Neuronal stem cell (in vitro differentiated cells): ENCODE results near the gene FGD2.

Experiments used
- DNase-seq: peaks from one replicate; pipeline ENCODE4 v3.0.0-alpha.2; 2013; ENCODE audit warnings: low spot score
- H2AFZ ChIP-seq: one replicate; pipeline ENCODE4 v1.6.1; 2013; ENCODE audit warnings: mild to moderate bottlenecking, low read length, inconsistent platforms
- H2AK5ac ChIP-seq: 2 replicates; pipeline ENCODE4 v1.6.1; 2013; ENCODE audit warnings: low read depth, mild to moderate bottlenecking, inconsistent platforms, low read length, moderate library complexity, mixed read lengths
- H2BK120ac ChIP-seq: 2 replicates; pipeline ENCODE4 v1.6.1; 2013; ENCODE audit warnings: low read depth, mild to moderate bottlenecking, inconsistent platforms, low read length, moderate library complexity, mixed read lengths
- H2BK12ac ChIP-seq: one replicate; pipeline ENCODE4 v1.6.1; 2013; ENCODE audit warnings: low read length, inconsistent platforms
- H2BK15ac ChIP-seq: 2 replicates; pipeline ENCODE4 v1.6.1; 2013; ENCODE audit warnings: mild to moderate bottlenecking, low read length, inconsistent platforms, mixed read lengths
- H2BK5ac ChIP-seq: one replicate; pipeline ENCODE4 v1.6.1; 2013; ENCODE audit warnings: inconsistent platforms, mild to moderate bottlenecking, low read length, moderate library complexity
- H3K14ac ChIP-seq: one replicate; pipeline ENCODE4 v1.6.1; 2013; ENCODE audit warnings: low read length, inconsistent platforms
- H3K18ac ChIP-seq: 2 replicates; pipeline ENCODE4 v1.6.1; 2013; ENCODE audit warnings: low read length, inconsistent platforms
- H3K23ac ChIP-seq: 2 replicates; pipeline ENCODE4 v1.6.1; 2013; ENCODE audit warnings: low read depth, mild to moderate bottlenecking, mixed read lengths, low read length, inconsistent platforms; ENCODE audit not compliant: poor library complexity
- H3K27ac ChIP-seq: replicated peaks from 3 replicates; pipeline ENCODE4 v1.5.1; 2013; ENCODE audit warnings: low read length, inconsistent platforms
- H3K27me3 ChIP-seq, 3 experiments: 2 replicates each; pipeline ENCODE4 v1.6.1; 2013; ENCODE audit warnings: low read length in 3 of 3, mild to moderate bottlenecking in 2 of 3, inconsistent platforms in 1 of 3, low read depth in 1 of 3, mixed read lengths in 1 of 3, moderate library complexity in 1 of 3; ENCODE audit not compliant: control insufficient read depth in 3 of 3, insufficient read depth in 3 of 3
- H3K36me3 ChIP-seq, 2 donors: replicated peaks in 1 of 2; 2 replicates each; pipeline ENCODE4 v1.6.1; 2013; ENCODE audit warnings: low read length in 2 of 2; ENCODE audit not compliant: control insufficient read depth in 2 of 2, insufficient read depth in 2 of 2
- H3K4ac ChIP-seq: 2 replicates; pipeline ENCODE4 v1.6.1; 2013; ENCODE audit warnings: inconsistent platforms, mild to moderate bottlenecking, low read length, moderate library complexity
- H3K4me1 ChIP-seq, 2 donors: 1 replicate in 1 of 2; 2 replicates in 1 of 2; pipeline ENCODE4 v1.6.1; 2013; ENCODE audit warnings: low read length in 2 of 2, low read depth in 1 of 2; ENCODE audit not compliant: control insufficient read depth in 2 of 2, insufficient read depth in 1 of 2
- H3K4me2 ChIP-seq: one replicate; pipeline ENCODE4 v1.6.1; 2013; ENCODE audit warnings: mild to moderate bottlenecking, low read length, inconsistent platforms; ENCODE audit not compliant: insufficient read depth, poor library complexity, severe bottlenecking
- H3K4me3 ChIP-seq, 2 donors: 2 replicates each; pipeline ENCODE4 v1.5.1; 2013; ENCODE audit warnings: low read length in 2 of 2, mild to moderate bottlenecking in 2 of 2, inconsistent platforms in 1 of 2, moderate library complexity in 1 of 2
- H3K79me1 ChIP-seq: one replicate; pipeline ENCODE4 v1.6.1; 2013; ENCODE audit warnings: low read depth, mild to moderate bottlenecking, inconsistent platforms, low read length, moderate library complexity
- H3K9ac ChIP-seq: one replicate; pipeline ENCODE4 v1.6.1; 2013; ENCODE audit warnings: mild to moderate bottlenecking, low read depth, low read length, inconsistent platforms; ENCODE audit not compliant: poor library complexity
- H3K9me3 ChIP-seq, 2 donors: replicated peaks in 1 of 2; 2 replicates each; pipeline versions ENCODE3 to v1.6.1; 2013; ENCODE audit warnings: low read length in 2 of 2, mild to moderate bottlenecking in 2 of 2, inconsistent platforms in 1 of 2, low read depth in 1 of 2, mixed read lengths in 1 of 2, moderate library complexity in 1 of 2; ENCODE audit not compliant: control insufficient read depth in 2 of 2, insufficient read depth in 1 of 2
- H4K8ac ChIP-seq: one replicate; pipeline ENCODE4 v1.6.1; 2013; ENCODE audit warnings: low read depth, mild to moderate bottlenecking, inconsistent platforms, low read length, moderate library complexity
- H4K91ac ChIP-seq: one replicate; pipeline ENCODE4 v1.6.1; 2013; ENCODE audit warnings: low read length, low read depth, mild to moderate bottlenecking, inconsistent platforms; ENCODE audit not compliant: poor library complexity
- WGBS, 2 donors: extraction: QIAGEN DNeasy Blood & Tissue Kit; methylation state at CpG; one replicate each; pipeline ENCODE4 v1.1.7; 2013; ENCODE audit warnings: missing lambda C conversion rate in 2 of 2, mixed read lengths in 1 of 2; ENCODE audit not compliant: insufficient read length in 2 of 2, insufficient replicate concordance in 1 of 2; ENCODE audit errors: extremely low coverage in 2 of 2; 5-methylcytosine and 5-hydroxymethylcytosine counted together

Gene FGD2

DNA sequence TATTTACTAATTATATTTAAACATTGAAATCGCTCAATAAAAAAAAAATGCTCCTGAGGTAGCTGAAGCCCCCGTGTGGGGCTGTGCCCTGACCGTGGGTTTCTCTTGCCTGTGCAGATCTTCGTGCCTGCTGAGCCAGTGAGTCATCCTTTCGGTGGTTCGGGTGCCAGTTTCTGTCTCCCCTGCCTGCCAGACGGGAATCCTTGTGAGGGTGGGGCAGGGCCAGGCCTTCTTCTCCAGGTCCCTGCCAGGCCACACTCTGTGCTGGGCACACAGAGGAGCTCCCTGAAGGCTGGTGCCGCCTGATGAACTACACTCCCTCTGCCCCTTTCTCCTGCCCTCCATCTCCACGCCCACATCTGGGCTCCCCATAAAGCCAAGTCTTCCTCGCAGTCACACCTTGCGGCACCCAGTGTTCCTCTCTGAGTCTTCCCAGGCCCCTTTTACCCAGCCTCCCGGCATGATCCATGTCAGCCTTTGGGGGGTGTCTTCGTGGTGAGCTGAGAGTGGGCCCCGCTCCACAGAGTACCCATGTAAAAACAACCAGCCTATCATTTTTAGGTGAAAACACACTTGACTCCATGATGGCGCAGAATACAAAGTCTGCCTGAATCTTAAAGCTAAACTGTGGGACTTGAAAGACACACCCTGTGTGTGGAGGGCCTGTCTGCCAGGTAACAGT lies 19.3 kb downstream of the FGD2 start:
- Histone ChIP-seq H3K9me3 (no peaks in the 10 kb centered on the region), H3K18ac (no peak overlapping the region), H3K27ac (no peak overlapping the region), H3K4me1 (peaks cover 0 to 2% of the 10 kb centered on the region in 2 donors), H3K36me3 (no peaks in the 10 kb centered on the region), H3K4ac (peak overlapping the region; percentile 80), H3K4me2 (no peak overlapping the region), H2BK15ac (no peak overlapping the region), H3K14ac (peak overlapping the region; percentile 58), H3K79me1 (no peaks in the 10 kb centered on the region), H2BK5ac (peak overlapping the region; percentile 44), H4K8ac (no peak overlapping the region), H3K9ac (peak overlapping the region; percentile 0), H3K27me3 (peaks cover 0 to 9% (median 2%) of the 10 kb centered on the region in 3 experiments), H4K91ac (no peak overlapping the region), H2AK5ac (peak overlapping the region; percentile 81), H2AFZ (no peak overlapping the region), H2BK120ac (no peak overlapping the region), H2BK12ac (no peak overlapping the region), H3K4me3 (no peak overlapping the region), H3K23ac (no peak overlapping the region)
- DNase-seq, result no peak
- WGBS, 2 donors, result no CpG with 5 or more reads among the region's 15 CpGs

DNA sequence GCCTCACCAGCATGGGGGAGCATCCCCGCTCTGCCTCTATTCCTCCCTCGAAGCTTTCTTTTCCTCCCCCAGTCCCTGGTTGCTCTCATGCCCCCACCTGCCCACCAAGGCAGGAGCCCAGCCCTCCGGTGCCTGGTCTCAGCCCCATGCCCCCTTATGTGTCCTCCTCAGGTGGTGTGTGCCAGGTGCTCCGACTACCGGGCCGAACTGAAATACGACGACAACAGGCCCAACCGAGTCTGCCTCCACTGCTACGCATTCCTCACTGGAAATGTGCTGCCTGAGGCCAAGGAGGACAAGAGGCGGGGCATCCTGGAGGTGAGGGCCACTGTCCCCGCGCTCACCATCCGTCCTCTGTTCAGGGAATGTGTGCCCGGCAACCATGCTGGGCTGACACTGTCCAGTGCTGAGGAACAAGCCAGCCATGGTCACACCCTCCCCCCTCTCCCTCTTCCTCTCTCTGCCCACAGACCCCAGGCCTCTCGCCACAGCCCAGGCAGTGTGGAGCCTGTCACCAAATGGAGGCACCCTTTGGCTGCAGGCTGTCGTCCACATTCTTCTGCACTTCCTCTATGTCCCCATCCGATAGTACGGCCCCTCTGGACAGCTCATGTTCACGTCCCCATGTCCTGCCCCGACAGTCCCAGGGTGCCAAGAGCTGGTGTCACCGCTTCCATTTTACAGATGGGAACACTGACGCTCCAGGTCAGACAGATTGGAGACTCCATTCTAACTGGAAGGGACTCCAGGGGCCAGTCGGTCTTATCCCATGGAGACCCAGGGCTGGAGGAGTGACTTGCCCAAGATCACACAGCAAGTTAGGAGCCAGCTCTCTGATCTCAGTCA lies 20.4 kb downstream of the FGD2 start:
- Histone ChIP-seq H2AK5ac (peak overlapping the region; percentile 81), H2BK5ac (peak overlapping the region; percentile 44), H3K4me3 (no peak overlapping the region), H3K4me2 (no peak overlapping the region), H3K14ac (peak overlapping the region; percentile 50), H2AFZ (no peak overlapping the region), H3K9me3 (peaks cover 5 to 7% of the 10 kb centered on the region in 2 donors), H4K91ac (no peak overlapping the region), H2BK12ac (peak overlapping the region; percentile 30), H3K79me1 (no peaks in the 10 kb centered on the region), H3K18ac (peak overlapping the region; percentile 17), H3K27me3 (peaks cover 0 to 9% (median under 1%) of the 10 kb centered on the region in 3 experiments), H3K36me3 (no peaks in the 10 kb centered on the region), H3K4ac (no peak overlapping the region), H2BK120ac (no peak overlapping the region), H4K8ac (no peak overlapping the region), H3K9ac (no peak overlapping the region), H3K27ac (no peak overlapping the region), H3K4me1 (peaks cover 0 to 2% of the 10 kb centered on the region in 2 donors), H2BK15ac (no peak overlapping the region), H3K23ac (peak overlapping the region; percentile 25)
- no CpG with 5 or more reads among the region's 24 CpGs for WGBS, 2 donors
- no peak for DNase-seq

- no peaks in the 10 kb centered on the region for H3K79me1 ChIP-seq
- peak overlapping the region; percentile 60 for H2BK15ac ChIP-seq
- no peak overlapping the region for H3K27ac ChIP-seq
- no peak overlapping the region for H2BK12ac ChIP-seq
- no peaks in the 10 kb centered on the region for H3K4me1 ChIP-seq
- no peak overlapping the region for H4K8ac ChIP-seq
- no peak overlapping the region for H3K4ac ChIP-seq
- H3K36me3 ChIP-seq, result no peaks in the 10 kb centered on the region
- H3K9me3 ChIP-seq, result peaks cover 5 to 7% of the 10 kb centered on the region in 2 donors
- H3K4me3 ChIP-seq, result no peak overlapping the region
- no peak overlapping the region for H2AFZ ChIP-seq
- H2BK120ac ChIP-seq, result no peak overlapping the region
- no peak for DNase-seq
- H3K14ac ChIP-seq, result no peak overlapping the region
- H3K18ac ChIP-seq, result peak overlapping the region; percentile 9
- no CpG with 5 or more reads among the region's 15 CpGs for WGBS, 2 donors
- no peak overlapping the region for H3K4me2 ChIP-seq
- H4K91ac ChIP-seq, result peak overlapping the region; percentile 93
- H2AK5ac ChIP-seq, result peak overlapping the region; percentile 70
- H2BK5ac ChIP-seq, result no peak overlapping the region
- H3K23ac ChIP-seq, result no peak overlapping the region
- H3K27me3 ChIP-seq, result peaks cover 0 to 9% (median 0%) of the 10 kb centered on the region in 3 experiments
- H3K9ac ChIP-seq, result no peak overlapping the region
Measured at GRCh38 chr6:37027036-37027720, 21.7 kb downstream of the FGD2 start.
